Fibroblast of lung (primary cell): Measurements from ENCODE around the gene MBD3L2. TPM values are rescaled to one million over a fixed set of nuclear protein-coding genes. Genes with fewer than 3 reads are reported as not detected.

Experiments
- DNase-seq, 2 donors: peaks; one replicate each; pipeline versions ENCODE4 v3.0.0 to v3.0.0-alpha.2; 2010; ENCODE audit warnings: low read depth in 2 of 2
- H2AFZ ChIP-seq: 2 replicates; pipeline ENCODE4 v1.5.1; 2012; ENCODE audit warnings: low read length, control low read depth, inconsistent platforms
- H3K27ac ChIP-seq: 2 replicates; pipeline ENCODE4 v1.5.1; 2011; ENCODE audit warnings: low read length, control low read depth; ENCODE audit not compliant: insufficient read depth
- H3K27me3 ChIP-seq: 2 replicates; pipeline ENCODE4 v1.5.1; 2011; ENCODE audit warnings: mild to moderate bottlenecking, low read length; ENCODE audit not compliant: control insufficient read depth, insufficient read depth
- H3K36me3 ChIP-seq: 2 replicates; pipeline ENCODE4 v1.5.1; 2011; ENCODE audit warnings: low read length; ENCODE audit not compliant: control insufficient read depth, insufficient read depth
- H3K4me1 ChIP-seq: 2 replicates; pipeline ENCODE4 v1.5.1; 2011; ENCODE audit warnings: low read length; ENCODE audit not compliant: control insufficient read depth, insufficient read depth; ENCODE audit errors: extremely low read depth
- H3K4me2 ChIP-seq: 2 replicates; pipeline ENCODE4 v1.5.1; 2011; ENCODE audit warnings: low read length, control low read depth; ENCODE audit not compliant: insufficient read depth; ENCODE audit errors: extremely low read depth
- H3K4me3 ChIP-seq, 4 experiments: fragments of 200-600 bp in 1 of 4; sonication (generic) in 1 of 4; replicated peaks in 1 of 4; 2 replicates each; pipeline ENCODE4 v1.5.1; 2011 to 2016; ENCODE audit warnings: low read length in 4 of 4, low read depth in 3 of 4, mild to moderate bottlenecking in 3 of 4, control low read depth in 2 of 4, inconsistent platforms in 1 of 4, mixed read lengths in 1 of 4; ENCODE audit not compliant: insufficient read depth in 1 of 4; ENCODE audit errors: control extremely low read depth in 1 of 4
- H3K79me2 ChIP-seq: 2 replicates; pipeline ENCODE4 v1.5.1; 2012; ENCODE audit warnings: mild to moderate bottlenecking, low read length, inconsistent platforms; ENCODE audit not compliant: control insufficient read depth, insufficient read depth
- H3K9ac ChIP-seq: 2 replicates; pipeline ENCODE4 v1.5.1; 2011; ENCODE audit warnings: mild to moderate bottlenecking, low read length, control low read depth; ENCODE audit not compliant: insufficient read depth
- H3K9me3 ChIP-seq: 2 replicates; pipeline ENCODE4 v1.5.1; 2012; ENCODE audit warnings: low read depth, low read length; ENCODE audit not compliant: control insufficient read depth, insufficient read depth
- H4K20me1 ChIP-seq: 2 replicates; pipeline ENCODE4 v1.5.1; 2011; ENCODE audit warnings: low read length; ENCODE audit not compliant: control insufficient read depth, insufficient read depth; ENCODE audit errors: extremely low read depth
- CTCF ChIP-seq, 2 donors: IDR thresholded peaks in 1 of 2; conservative IDR thresholded peaks in 1 of 2; 1 replicate in 1 of 2; 2 replicates in 1 of 2; pipeline ENCODE4 v1.5.1; 2011 to 2012; ENCODE audit warnings: low read length in 2 of 2, control low read depth in 1 of 2, inconsistent platforms in 1 of 2, low read depth in 1 of 2, mild to moderate bottlenecking in 1 of 2
- EZH2 ChIP-seq: IDR thresholded peaks from 2 replicates; pipeline ENCODE4 v1.5.1; 2012; ENCODE audit warnings: low read length, control low read depth, mild to moderate bottlenecking; ENCODE audit errors: missing control alignments
- polyA plus RNA-seq, 2 donors: library from polyadenylated mRNA; depleted of rRNA in 1 of 2; stranded (reverse) in 1 of 2; unstranded in 1 of 2; fragments of >200 nt; gene quantifications; 2 replicates each; pipeline ENCODE4 v1.2.1, GENCODE V29; 2011 to 2012; ENCODE audit warnings: missing spikeins in 1 of 2
- total RNA-seq: library from RNA; depleted of rRNA; stranded (reverse); fragments of >200 nt; gene quantifications from 2 replicates; pipeline ENCODE4 v1.2.1, GENCODE V29; 2014

MBD3L2 gene
- total and polyA plus RNA-seq, 2 donors (not counting 1 experiment from before 2014, with no cell fraction given) = not detected

- Histone ChIP-seq H4K20me1 (no peaks in the 10 kb centered on the region), H3K4me2 (no peak overlapping the region), H3K27me3 (no peaks in the 10 kb centered on the region), H3K9me3 (no peaks in the 10 kb centered on the region), H3K4me3 (no peak overlapping the region), H3K79me2 (peaks cover 9% of the 10 kb centered on the region), H3K27ac (no peak overlapping the region), H3K9ac (no peak overlapping the region), H3K4me1 (no peaks in the 10 kb centered on the region), H2AFZ (no peak overlapping the region), H3K36me3 (peaks cover 5% of the 10 kb centered on the region)
- no peak for TF ChIP-seq CTCF (conservative IDR thresholded peaks at IDR 0.05 in 1 of 2, IDR thresholded peaks at IDR 0.05 in 1 of 2; ENCODE audit: low read depth in 1 of 2, low read length in 2 of 2)
- TF ChIP-seq EZH2 = no peak
- peak in 1 of 2 donors; percentile 55 for DNase-seq
Measured at GRCh38 chr19:7067716-7068115, 18.6 kb downstream of the MBD3L2 start.

GRCh38 chr19:7068599-7068998, 19.5 kb downstream of the MBD3L2 start:
- peaks cover 9% of the 10 kb centered on the region for H3K36me3 ChIP-seq
- peak overlapping the region in 2 of 4 experiments; percentile 3 to 33 for H3K4me3 ChIP-seq
- no peaks in the 10 kb centered on the region for H3K9me3 ChIP-seq
- H2AFZ ChIP-seq = peak overlapping the region; percentile 57
- H3K4me1 ChIP-seq = no peaks in the 10 kb centered on the region
- no peak for DNase-seq
- no peaks in the 10 kb centered on the region for H3K27me3 ChIP-seq
- H3K27ac ChIP-seq = no peak overlapping the region
- TF ChIP-seq CTCF (conservative IDR thresholded peaks at IDR 0.05 in 1 of 2, IDR thresholded peaks at IDR 0.05 in 1 of 2; ENCODE audit: low read depth in 1 of 2, low read length in 2 of 2) = no peak
- TF ChIP-seq EZH2 = no peak
- no peak overlapping the region for H3K9ac ChIP-seq
- H3K79me2 ChIP-seq = peaks cover 9% of the 10 kb centered on the region
- no peaks in the 10 kb centered on the region for H4K20me1 ChIP-seq
- H3K4me2 ChIP-seq = no peak overlapping the region

- peak; percentile 96 for DNase-seq
- Histone ChIP-seq H3K9me3 (no peaks in the 10 kb centered on the region), H3K4me1 (no peaks in the 10 kb centered on the region), H3K4me3 (peak within 1 kb of the TSS; percentile 93 to 100 (median 98)), H3K4me2 (peak within 1 kb of the TSS; percentile 93), H3K27ac (peak within 1 kb of the TSS; percentile 86), H3K79me2 (peaks cover 9% of the 10 kb centered on the region), H2AFZ (peak within 1 kb of the TSS; percentile 98), H3K27me3 (no peaks in the 10 kb centered on the region), H3K9ac (peak within 1 kb of the TSS; percentile 91), H3K36me3 (peaks cover 10% of the 10 kb centered on the region), H4K20me1 (no peaks in the 10 kb centered on the region)
- TF ChIP-seq CTCF (conservative IDR thresholded peaks at IDR 0.05 in 1 of 2, IDR thresholded peaks at IDR 0.05 in 1 of 2; ENCODE audit: low read depth in 1 of 2, low read length in 2 of 2) (no peak), EZH2 (no peak)
Measured at GRCh38 chr19:7069042-7069903, 20.2 kb downstream of the MBD3L2 start, which contains the start of gene ZNF557. ZNF557 (plus strand) TSS chr19:7069703; CDS start chr19:7075075, 5,372 bp downstream.
